HL-60/S4 (cell line): ENCODE data around the gene OLFM4.

Experiments used
- in situ Hi-C: fragments of 300-500 bp; cut with MboI; formaldehyde crosslinking; loops from 2 replicates; pipeline ENCODE4 v1.14.3; 2022; ENCODE audit warnings: low sequenced_read_pairs

OLFM4 gene, protein sequence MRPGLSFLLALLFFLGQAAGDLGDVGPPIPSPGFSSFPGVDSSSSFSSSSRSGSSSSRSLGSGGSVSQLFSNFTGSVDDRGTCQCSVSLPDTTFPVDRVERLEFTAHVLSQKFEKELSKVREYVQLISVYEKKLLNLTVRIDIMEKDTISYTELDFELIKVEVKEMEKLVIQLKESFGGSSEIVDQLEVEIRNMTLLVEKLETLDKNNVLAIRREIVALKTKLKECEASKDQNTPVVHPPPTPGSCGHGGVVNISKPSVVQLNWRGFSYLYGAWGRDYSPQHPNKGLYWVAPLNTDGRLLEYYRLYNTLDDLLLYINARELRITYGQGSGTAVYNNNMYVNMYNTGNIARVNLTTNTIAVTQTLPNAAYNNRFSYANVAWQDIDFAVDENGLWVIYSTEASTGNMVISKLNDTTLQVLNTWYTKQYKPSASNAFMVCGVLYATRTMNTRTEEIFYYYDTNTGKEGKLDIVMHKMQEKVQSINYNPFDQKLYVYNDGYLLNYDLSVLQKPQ

DNA sequence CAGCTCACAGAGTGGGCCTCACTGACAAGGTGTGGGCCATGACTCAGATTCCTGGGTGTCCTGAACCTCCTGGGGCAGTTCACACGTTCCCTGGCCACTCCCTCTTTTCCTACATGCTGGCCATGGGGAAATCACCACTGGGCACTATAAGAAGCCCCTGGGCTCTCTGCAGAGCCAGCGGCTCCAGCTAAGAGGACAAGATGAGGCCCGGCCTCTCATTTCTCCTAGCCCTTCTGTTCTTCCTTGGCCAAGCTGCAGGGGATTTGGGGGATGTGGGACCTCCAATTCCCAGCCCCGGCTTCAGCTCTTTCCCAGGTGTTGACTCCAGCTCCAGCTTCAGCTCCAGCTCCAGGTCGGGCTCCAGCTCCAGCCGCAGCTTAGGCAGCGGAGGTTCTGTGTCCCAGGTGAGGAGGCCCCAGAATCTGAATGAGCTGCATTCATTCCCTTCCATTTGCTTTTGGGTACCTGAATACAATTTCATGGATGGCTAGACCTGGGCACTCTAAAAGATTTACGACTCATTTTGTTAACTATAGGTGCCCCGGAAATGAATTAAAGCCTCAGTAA is at the start of gene OLFM4:
Gene OLFM4, plus strand, starts transcription at position 177 of the 567 bp plus-strand sequence. Its CDS starts 24 bp downstream, at position 201.
- in situ Hi-C loops = no loop called here

DNA sequence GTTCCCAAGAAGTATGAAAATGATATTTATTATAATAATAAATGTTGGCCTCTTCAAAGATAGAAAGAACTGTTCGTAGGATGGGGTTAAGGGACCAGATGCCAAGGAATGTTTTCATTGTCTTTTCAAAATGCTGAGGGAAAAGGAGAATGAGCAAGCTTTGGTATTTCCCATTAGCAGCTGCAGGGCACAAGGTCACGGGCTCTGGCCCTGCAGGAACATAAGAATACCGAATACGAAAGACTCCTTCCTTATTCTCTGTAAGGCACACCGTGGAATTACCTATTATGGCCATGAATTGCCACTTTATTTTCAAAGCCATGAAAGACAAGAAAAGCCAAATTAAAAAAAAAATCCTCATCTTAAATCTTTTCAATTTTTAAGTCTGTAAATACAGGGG is 49.6 kb upstream of the OLFM4 start:
- in situ Hi-C loops = no loop called here

DNA sequence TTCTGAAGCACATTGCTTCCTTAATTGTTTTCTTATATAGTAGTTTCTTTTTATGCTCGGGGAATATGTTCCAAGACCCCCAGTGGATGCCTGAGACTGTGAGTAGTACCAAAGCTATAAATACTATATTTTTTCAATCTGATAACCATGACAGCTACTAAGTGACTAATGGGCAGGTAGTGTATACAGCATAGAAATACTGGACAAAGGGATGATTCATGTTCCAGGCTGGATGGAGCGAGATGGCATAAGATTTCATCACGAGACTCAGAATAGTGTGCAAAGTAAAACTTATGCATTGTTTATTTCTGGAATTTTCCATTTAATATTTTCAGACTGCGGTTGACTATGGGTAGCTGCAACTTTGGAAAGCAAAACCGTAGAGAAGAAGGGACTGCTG is 47.9 kb upstream of the OLFM4 start:
- in situ Hi-C loops = no loop called here

DNA sequence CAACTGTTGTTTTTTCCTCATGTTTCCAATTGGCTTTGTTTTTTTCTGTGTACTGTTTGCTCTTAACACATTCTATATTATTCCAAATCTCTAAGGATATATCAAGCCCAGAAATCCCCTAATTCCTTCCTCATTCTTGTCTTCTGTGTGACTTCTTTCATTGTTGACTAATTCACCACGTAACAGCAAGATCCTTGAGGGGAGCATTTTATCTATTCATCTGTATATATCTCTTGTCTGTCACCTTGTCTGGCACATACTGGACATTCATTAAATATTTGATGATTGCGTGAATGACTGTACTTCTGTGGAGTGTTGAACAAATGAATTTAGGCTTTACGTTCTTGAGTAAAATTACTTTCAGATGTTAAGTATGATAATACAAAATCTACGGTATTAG is 44.8 kb upstream of the OLFM4 start:
- in situ Hi-C loops = no loop called here

DNA sequence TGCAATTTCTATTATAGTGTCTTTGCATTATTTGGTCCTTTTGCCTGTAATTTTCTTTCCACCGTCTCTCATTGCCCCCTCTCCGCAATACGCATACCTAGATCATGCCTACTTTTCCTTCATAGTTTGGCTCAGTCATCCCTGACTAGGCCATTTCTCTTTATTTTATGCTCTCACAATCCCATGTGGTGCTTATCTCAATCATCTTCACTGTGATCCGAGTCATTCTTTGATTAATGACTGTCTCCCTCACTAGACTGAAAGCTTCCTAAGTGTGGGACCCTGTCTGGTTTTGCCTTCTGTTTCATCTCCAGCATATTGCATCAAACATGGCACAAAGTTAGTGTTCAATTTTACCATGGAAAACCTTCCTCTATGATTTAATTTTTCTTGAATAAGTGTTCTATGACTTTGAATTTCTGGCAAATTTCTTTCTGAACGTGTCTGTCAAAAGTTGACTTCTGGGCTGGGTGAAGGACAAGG is 43.7 kb upstream of the OLFM4 start:
- in situ Hi-C loops = no loop called here

DNA sequence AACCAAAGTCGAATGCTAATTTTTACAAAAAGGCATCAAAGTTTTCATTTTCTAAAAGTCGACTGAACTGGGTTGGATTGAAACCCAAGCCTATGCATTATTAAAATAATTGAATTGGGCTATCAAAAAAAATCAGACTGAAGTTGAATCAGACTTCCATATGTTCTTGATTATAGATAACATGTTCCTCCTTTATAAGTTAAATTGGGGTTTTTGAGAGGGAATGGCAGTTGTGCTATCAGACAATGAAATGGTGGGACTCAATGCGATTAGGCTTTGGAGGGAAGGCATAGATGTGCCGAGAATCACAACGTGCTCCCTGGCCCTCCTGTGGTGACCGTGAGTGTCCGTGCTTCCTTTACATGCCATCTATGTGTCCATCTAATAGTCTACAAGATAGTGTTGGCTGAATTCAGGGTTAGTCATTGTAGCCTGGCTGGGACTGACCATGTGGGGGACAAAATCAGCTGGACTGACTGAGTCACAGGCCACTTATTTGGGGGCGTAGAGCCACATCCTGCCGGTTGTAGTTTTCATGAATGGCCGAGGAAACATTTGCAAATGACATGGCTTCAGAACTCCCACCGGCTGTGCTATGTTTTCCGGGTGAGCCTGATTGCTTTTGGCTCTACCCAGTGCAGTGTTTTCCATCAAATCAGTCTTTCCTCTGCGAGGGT is 37.1 kb upstream of the OLFM4 start:
- in situ Hi-C loops = no loop called here

DNA sequence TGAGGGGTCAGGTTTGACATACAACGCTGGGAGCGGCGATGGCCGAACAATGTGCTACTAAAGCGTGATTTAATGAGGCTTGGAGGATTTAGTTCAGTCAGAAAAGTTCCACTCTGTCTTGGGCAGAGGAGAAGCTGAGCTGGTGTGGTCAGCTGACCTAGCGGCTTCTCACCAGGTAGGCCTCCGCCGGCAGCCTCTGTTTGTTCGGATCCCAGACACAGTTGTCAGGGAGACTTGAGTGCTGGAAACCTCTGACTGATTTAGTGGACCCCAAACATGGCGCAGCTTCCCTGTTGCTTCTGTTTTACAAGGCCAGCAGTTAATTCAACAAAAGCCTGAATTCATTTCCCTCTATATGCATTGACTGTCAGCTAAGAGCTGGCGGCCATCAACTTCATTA is 36.5 kb upstream of the OLFM4 start:
- in situ Hi-C loops = no loop called here

DNA sequence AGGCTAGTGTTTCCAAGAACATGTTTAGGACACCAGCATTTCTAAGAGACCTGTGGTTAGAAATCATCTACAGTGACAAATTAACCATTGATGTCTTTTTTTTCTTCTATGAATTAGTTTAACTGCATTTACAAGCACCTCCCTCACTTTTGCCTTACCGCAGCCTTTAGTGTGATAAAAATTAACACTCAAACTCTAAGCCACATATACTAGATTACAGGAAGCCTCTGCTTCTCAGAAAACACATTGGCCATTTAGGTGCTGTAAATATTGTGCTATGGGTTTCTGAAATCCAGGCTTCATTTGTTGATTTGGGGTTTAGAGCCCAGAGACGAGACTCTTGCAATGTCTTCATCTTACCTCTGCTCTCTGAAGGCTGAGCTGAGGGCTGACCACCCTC is 34.6 kb upstream of the OLFM4 start:
- in situ Hi-C loops = no loop called here

DNA sequence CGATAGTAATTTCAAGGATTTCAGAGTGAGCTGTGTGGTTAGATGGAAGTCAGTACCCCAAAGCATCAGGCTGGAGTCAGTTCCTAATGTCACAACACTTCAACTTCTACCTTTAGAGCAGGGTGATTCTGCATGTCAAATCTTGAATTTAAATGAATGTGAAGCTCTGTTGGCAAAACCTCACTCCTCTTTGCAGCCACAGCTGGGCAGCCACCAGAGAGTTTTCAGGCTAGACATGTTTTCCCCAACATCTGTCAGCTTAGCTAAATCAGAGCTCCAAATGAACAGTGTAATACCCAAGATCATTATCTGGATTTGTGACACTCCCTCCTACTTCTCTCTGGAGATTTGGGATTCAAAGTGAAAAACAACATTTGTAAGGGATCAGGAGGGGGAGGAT is 33.7 kb upstream of the OLFM4 start:
- in situ Hi-C loops = no loop called here

DNA sequence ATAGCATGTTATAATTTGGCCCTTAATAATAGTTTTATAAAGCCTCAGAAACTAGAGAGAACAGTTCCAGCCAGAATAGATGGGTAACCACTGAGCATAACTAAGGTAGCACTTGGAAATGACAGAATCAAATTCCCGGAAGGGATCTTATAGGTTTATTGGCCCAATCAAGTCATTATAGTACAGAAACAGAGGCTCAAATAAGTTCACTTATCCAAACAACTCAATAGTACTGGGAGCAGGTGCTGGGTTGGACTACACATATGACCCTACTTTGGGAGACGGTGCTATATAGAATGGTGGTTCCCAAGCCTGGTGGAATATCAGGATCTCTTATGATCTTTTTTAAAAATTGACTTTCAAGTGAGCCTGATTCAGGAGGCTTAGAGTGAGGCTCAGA is 32.7 kb upstream of the OLFM4 start:
- in situ Hi-C loops = no loop called here

DNA sequence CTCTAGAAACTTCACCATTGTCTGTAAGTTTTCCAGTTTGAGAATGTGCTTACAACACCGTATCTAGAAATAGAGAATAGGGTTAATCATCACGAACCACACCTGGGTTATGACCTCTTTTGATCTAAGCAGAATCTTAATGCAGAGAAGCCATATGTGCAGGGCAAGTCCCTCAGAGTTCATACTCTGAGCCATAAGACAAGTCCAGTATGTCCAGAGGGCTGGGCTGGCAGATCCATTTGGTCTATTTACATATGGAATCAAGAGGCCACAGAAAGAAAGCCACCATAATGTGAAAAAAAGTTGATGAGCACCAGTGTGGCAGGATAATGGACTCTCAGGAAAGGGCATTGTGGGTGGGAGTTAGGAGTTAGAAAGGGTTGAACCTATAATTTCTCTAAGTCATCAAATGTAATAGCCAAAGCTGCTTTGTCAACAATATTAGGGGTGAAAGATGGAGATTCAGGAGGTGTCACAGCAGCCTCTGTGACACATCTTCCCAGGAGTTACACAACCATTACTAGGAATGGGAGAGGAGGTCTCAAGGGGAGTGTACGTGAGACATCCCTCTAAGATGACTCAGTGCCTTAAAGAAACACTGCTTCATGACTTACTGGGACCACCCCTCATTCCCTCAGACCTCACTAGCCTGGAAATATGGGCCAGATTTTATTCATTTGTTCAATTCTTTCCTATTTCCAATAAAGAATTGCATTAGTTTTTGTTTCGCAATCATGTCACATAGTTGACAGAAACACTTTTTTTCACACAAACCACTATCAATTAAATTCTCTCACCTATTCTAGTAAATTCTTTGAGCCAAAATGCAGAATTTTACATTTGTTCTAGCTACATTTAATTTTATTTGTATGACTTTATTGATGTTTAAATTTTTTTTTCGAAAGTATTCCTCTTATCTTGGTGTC is 30.4 kb upstream of the OLFM4 start:
- in situ Hi-C loops = no loop called here

DNA sequence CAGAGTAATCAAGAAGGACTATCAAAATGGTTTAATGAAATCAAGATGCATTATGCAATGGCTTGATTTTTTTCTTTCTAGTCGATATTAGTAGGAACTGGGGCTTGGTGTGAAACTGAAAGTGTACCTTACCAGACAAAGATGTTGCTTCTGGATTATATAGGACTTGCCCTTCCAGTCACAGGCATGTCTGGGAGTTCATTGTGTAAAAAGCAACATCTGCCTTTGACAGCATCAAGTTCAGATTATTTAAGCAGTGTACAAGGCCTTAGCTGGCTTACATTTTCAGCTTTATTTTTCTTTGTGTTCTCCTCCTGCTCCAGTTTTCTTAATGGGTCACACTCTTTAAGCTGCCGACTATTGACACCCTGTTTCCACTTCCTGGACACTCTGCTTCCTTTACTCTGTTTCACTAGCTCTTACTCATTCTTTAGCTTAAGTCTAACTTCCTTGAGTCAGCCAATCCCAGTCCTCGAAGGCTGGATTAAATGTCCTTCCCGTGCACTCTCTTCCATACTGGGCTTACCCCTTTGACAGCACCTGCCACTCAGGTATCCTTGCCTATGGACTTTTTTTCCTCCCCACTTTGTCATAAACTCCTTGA is 29.4 kb upstream of the OLFM4 start:
- in situ Hi-C loops = no loop called here

DNA sequence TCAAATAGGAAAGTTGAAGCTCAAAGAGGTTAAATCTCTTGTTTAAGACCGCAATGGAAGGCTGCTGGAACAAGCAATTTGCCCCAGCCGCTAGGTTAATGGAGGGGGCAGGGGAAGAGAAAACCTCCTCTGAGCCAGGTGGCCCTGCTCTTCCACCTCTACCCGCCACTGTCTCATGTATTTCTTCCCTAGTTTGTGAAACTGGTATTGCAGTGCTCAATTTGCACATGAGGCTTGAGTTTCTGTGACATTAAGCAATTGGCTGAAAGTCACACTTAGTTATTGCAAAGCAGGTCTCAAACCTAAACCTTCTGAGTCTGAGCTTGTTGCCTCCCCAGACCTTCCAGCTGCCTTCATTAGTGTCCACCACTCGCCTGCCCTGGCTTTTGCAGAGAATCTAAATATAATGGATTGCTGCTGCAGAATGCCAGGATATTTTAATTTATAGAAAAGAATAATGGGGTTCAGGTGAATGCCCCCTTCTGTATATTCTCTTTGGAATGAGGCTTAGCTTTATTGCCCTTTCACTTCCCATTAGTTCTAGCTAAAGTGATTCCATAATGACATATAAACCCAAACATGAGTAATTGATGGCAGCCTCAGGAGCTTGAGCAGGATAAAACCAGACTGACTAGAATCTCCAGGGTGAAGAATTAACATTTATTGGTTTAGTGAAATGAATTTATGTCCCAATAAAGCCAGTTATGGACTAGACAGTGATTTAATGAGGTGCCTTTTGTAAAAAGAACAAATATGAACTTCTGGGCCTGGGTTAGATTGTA is 27.0 kb upstream of the OLFM4 start:
- in situ Hi-C loops = no loop called here

DNA sequence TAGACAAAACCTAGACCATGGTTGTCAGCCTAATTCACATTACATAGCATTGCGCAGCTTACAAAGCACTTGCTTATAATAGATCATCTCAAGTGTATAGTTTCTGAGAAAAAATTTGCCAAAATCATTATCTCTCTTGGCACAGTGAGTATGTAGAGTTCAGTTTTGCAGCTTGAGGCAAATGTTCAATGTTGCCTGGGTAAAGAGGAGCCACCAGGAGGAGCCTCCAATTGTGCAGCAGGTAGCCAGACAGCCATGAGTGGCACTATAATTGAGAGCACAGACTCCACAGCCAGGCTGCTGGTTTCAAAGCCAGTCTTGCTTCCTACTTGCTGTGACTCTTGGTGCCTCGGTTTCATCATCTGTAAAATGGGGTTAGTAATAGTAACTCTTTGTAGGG is 24.0 kb upstream of the OLFM4 start:
- in situ Hi-C loops = no loop called here

DNA sequence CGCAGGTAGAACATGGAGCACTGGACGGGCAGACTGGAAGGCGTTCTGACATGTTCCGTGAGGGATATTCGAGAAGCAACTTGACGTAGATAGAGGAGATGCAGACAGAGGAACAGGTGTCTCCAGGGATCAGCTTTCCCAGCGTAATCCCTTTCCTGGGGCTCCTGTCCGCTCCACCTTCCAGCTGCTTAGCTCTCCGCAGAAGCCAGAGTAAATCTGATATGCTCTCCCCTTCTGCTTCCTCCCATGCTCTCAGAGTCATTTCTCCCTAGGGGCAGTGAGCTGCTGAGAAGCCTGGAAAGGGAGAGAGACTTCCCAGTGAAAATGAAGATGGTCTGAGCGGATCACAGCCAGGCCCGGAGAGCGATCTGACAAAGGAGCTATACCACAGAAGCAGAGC is 23.0 kb upstream of the OLFM4 start:
- in situ Hi-C loops = no loop called here

DNA sequence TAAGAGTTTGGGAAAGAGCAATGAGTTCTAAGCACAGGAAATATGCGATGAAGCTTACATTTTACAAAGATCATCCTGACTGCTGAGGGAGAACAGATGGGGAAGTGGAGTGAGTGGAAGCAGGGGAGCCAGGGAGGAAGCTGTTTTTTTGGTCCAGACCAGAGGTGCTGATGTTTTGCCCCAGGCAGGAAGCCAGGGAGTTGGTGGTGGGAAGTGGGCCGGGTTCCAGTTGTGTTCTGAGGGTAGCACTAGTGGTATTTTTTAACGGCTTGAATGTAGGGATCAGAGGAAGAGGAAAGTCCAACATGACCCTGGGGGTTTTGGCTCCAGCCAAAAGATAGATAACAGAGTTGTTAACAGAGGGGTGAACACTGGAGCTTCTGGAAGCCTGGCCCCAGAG is 20.7 kb upstream of the OLFM4 start:
- in situ Hi-C loops = no loop called here

DNA sequence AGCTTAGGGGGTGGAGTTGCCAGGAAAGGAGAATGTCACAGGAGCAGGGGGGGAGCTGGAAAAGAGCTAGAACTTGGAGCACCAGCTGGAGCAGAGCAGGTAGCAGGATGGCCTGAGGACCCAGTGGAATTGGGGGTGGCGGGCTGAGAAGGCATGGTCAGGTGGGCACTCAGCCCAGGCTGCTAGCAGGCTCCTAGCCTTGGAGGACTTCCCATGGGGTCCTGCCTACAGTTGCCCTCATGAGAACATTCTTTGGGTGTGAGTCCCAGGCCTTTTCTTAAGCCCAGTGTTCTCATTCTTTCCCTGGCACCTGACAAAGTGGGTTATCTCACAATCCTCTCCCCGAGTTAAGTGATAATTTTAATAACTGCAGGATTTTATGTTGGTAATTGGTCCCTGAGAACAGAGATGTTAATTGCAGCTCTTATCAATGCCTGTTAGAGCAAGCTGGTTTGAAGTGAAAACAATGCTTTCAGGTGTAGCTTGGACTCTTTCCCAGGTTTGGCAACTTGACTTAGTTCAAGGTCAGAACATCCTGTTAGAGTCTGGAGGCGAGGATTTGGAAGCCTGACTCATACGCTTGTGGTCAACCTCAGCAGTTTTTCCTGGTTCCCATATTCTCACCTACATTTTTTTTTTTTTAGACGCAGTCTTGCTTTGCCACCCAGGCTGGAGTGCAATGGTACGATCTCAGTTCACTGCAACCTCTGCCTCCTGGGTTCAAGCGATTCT is 18.1 kb upstream of the OLFM4 start:
- in situ Hi-C loops = no loop called here

DNA sequence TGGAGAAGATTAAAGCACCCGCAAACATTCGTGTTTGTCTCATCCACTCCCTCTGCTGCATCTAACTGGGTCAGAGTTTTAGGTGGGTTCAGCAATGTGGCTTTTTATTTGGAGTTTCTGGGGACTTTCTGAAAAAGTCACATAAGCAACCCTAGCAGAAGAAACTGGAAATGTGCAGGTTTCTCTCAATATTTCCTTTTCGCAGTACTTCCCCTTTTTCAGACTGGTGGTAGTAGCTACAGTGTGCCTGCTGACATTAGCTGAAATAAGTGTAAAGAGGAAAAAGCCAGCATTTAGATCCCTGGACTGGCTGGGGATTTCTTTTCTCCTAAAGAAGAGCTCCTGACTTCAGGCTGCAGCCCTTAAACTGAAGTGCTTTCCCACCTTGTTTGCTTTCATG is 15.9 kb upstream of the OLFM4 start:
- in situ Hi-C loops = no loop called here

DNA sequence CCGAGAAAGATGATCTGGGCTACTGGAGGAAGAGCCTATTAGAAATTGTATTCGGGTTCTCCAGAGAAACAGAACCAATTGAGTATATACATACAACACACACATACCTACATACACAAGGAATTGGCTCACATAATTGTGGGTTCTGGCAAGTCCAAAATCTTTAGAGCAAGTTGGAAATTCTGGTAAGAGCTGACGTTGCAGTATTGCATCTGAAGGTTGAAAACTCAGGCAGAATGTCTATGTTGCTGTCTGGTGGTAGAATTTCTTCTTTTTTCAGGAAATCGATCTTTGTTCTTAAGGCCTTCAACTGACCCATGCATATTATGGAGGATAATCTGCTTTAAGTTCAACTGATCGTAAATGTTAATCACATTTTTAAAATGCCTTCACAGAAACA is 15.5 kb upstream of the OLFM4 start:
- in situ Hi-C loops = no loop called here
